HepG2 (cell line): ENCODE results near the gene ZBTB43. TPM values are rescaled to one million over a fixed set of nuclear protein-coding genes. Genes with fewer than 3 reads are reported as not detected.

Source experiments
- ATAC-seq: fragments of 200-7000 bp; cut with Tn5 transposase; 3 replicates; pipeline ENCODE4 v1.9.1; 2020; ENCODE audit warnings: mild to moderate bottlenecking, moderate library complexity
- BruUV-seq: library from RNA; stranded (reverse); fragments of 400-500 nt; replicated peaks from 2 replicates; lab custom pipeline; 2021; lab: Mats Ljungman, UMichigan
- CTCF ChIA-PET: fragments of 300-600 bp; formaldehyde crosslinking; extraction: SDS; loops from one replicate; lab custom pipeline; 2021; ENCODE audit warnings: low total read pairs, inconsistent platforms, low intra/inter-chr PET ratio; lab: Yijun Ruan, JAX
- POLR2A ChIA-PET: fragments of 350-600 bp; sonication (Branson Sonifier 250); formaldehyde crosslinking; loops from one replicate; lab custom pipeline; 2020; ENCODE audit warnings: antibody characterized with exemption, inconsistent platforms; lab: Yijun Ruan, JAX
- DNase-seq: peaks from one replicate; pipeline ENCODE4 v3.0.0-alpha.2; 2015; ENCODE audit warnings: low spot score
- FAIRE-seq: peaks from 3 replicates; lab custom pipeline; 2011; peaks lifted over from hg19 to GRCh38; lab: Jason Lieb, UNC
- H2AFZ ChIP-seq: one replicate; pipeline ENCODE4 v1.6.1; 2011; ENCODE audit warnings: low read length, inconsistent platforms
- H3K27ac ChIP-seq: fragments of 300-600 bp; 3 replicates; pipeline ENCODE4 v1.8.0; 2011; ENCODE audit warnings: mixed run types, mild to moderate bottlenecking, mixed read lengths, low read length, inconsistent platforms; ENCODE audit not compliant: insufficient read depth; ENCODE audit errors: extremely low read length
- H3K27me3 ChIP-seq, 2 experiments: fragments of 200-600 bp in 1 of 2; 2 replicates in 1 of 2; 3 replicates in 1 of 2; pipeline versions ENCODE4 v1.6.0 to v1.8.0; 2011; ENCODE audit warnings: low read length in 2 of 2, mild to moderate bottlenecking in 2 of 2, moderate library complexity in 2 of 2, inconsistent platforms in 1 of 2; ENCODE audit not compliant: insufficient read depth in 2 of 2, control insufficient read depth in 1 of 2
- H3K36me3 ChIP-seq, 2 experiments: fragments of 200-600 bp in 1 of 2; replicated peaks in 1 of 2; 2 replicates in 1 of 2; 3 replicates in 1 of 2; pipeline versions ENCODE4 v1.5.1 to v1.8.0; 2011; ENCODE audit warnings: low read length in 2 of 2, inconsistent platforms in 1 of 2; ENCODE audit not compliant: insufficient read depth in 2 of 2, control insufficient read depth in 1 of 2
- H3K4me1 ChIP-seq: 2 replicates; pipeline ENCODE4 v1.5.1; 2012; ENCODE audit warnings: low read length, inconsistent platforms; ENCODE audit not compliant: insufficient read depth
- H3K4me2 ChIP-seq: 2 replicates; pipeline ENCODE4 v1.6.0; 2011; ENCODE audit warnings: low read depth, low read length, inconsistent platforms
- H3K4me3 ChIP-seq, 3 experiments: fragments of 200-600 bp in 1 of 3; sonication (generic), shearing (Covaris generic) in 1 of 3; replicated peaks in 1 of 3; 2 replicates each; pipeline ENCODE4 v1.5.1; 2011 to 2016; ENCODE audit warnings: low read length in 3 of 3, inconsistent platforms in 2 of 3, low read depth in 2 of 3, mild to moderate bottlenecking in 2 of 3, control low read depth in 1 of 3, mixed read lengths in 1 of 3; ENCODE audit not compliant: insufficient read depth in 1 of 3
- H3K79me2 ChIP-seq: one replicate; pipeline ENCODE4 v1.6.1; 2011; ENCODE audit warnings: low read length, inconsistent platforms; ENCODE audit not compliant: insufficient read depth
- H3K9ac ChIP-seq: 2 replicates; pipeline ENCODE4 v1.6.0; 2011; ENCODE audit warnings: mild to moderate bottlenecking, low read depth, low read length, inconsistent platforms; ENCODE audit not compliant: insufficient read depth
- H3K9me3 ChIP-seq: 2 replicates; pipeline ENCODE4 v1.5.1; 2012; ENCODE audit warnings: mild to moderate bottlenecking, low read length
- H4K20me1 ChIP-seq: 2 replicates; pipeline ENCODE4 v1.6.0; 2011; ENCODE audit warnings: inconsistent platforms, mild to moderate bottlenecking, low read length, moderate library complexity; ENCODE audit not compliant: insufficient read depth
- GPN1 ChIP-seq: sonication (generic); formaldehyde crosslinking; IDR thresholded peaks from 2 replicates; pipeline ENCODE4 v1.5.1; 2020; ENCODE audit warnings: missing genetic modification reagents, borderline replicate concordance
- HNF4G ChIP-seq, 2 experiments: sonication (generic) in 1 of 2; formaldehyde crosslinking in 1 of 2; IDR thresholded peaks; 2 replicates each; pipeline versions ENCODE4 v1.4.0 to v1.6.1; 2011 to 2020; ENCODE audit warnings: borderline replicate concordance in 2 of 2, low read depth in 2 of 2, mild to moderate bottlenecking in 2 of 2, low read length in 1 of 2, missing genetic modification reagents in 1 of 2, moderate library complexity in 1 of 2
- KMT2A ChIP-seq: sonication (generic); formaldehyde crosslinking; IDR thresholded peaks from 2 replicates; pipeline ENCODE4 v1.4.0; 2020; ENCODE audit warnings: missing genetic modification reagents
- NR2F1 ChIP-seq, 2 experiments: fragments of 450-650 bp in 1 of 2; formaldehyde crosslinking in 1 of 2; IDR thresholded peaks; 2 replicates each; pipeline versions ENCODE4 v1.5.0 to v1.6.1; 2016 to 2020; ENCODE audit warnings: mild to moderate bottlenecking in 1 of 2, missing compliant biosample characterization in 1 of 2, missing genetic modification reagents in 1 of 2, moderate library complexity in 1 of 2
- POLR2G ChIP-seq: fragments of 200-400 bp; formaldehyde crosslinking; IDR thresholded peaks from 2 replicates; pipeline ENCODE4 v1.6.1; 2018; ENCODE audit warnings: mild to moderate bottlenecking, low read depth, low read length, moderate library complexity
- RNF2 ChIP-seq: fragments of 450-650 bp; conservative IDR thresholded peaks from 2 replicates; pipeline ENCODE4 v1.6.1; 2016; ENCODE audit warnings: low read depth
- SATB2 ChIP-seq: sonication (generic); formaldehyde crosslinking; IDR thresholded peaks from 2 replicates; pipeline ENCODE4 v1.5.0; 2020; ENCODE audit warnings: missing genetic modification reagents
- ZC3H4 ChIP-seq: sonication (generic); formaldehyde crosslinking; IDR thresholded peaks from 2 replicates; pipeline ENCODE4 v1.4.0; 2020; ENCODE audit warnings: missing genetic modification reagents, borderline replicate concordance
- ZNF180 ChIP-seq: sonication (generic); formaldehyde crosslinking; IDR thresholded peaks from 2 replicates; pipeline ENCODE4 v1.4.0; 2020; ENCODE audit warnings: low read depth, missing genetic modification reagents, borderline replicate concordance
- ZNF230 ChIP-seq: sonication (generic); formaldehyde crosslinking; IDR thresholded peaks from 2 replicates; pipeline ENCODE4 v1.4.0; 2020; ENCODE audit warnings: mild to moderate bottlenecking, missing genetic modification reagents
- ZNF329 ChIP-seq: sonication (generic); formaldehyde crosslinking; IDR thresholded peaks from 2 replicates; pipeline ENCODE4 v1.9.0; 2021; ENCODE audit warnings: low read depth, mild to moderate bottlenecking, missing genetic modification reagents
- ZSCAN25 ChIP-seq: sonication (generic); formaldehyde crosslinking; IDR thresholded peaks from 2 replicates; pipeline ENCODE4 v1.8.0; 2022; ENCODE audit warnings: mild to moderate bottlenecking, missing genetic modification reagents
- ZSCAN31 ChIP-seq: sonication (generic); formaldehyde crosslinking; IDR thresholded peaks from 2 replicates; pipeline ENCODE4 v1.5.0; 2020; ENCODE audit warnings: low read depth, mild to moderate bottlenecking, missing genetic modification reagents
- whole genome bisulfite sequencing: methylation state at CpG from one replicate; pipeline ENCODE4 v1.1.6; 2017; ENCODE audit warnings: low lambda C conversion rate; 5-methylcytosine and 5-hydroxymethylcytosine counted together
- in situ Hi-C: cut with HindIII; loops from 2 replicates; pipeline ENCODE4 v1.10.0; 2017; ENCODE audit warnings: low pct_unique_long_range_greater_than_20kb; ENCODE audit not compliant: extremely low pct_ligation_motif_present
- intact Hi-C: fragments of 100-400 bp; cut with micrococcal nuclease; formaldehyde crosslinking; loops from one replicate; pipeline ENCODE4 v1.10.0; 2022; ENCODE audit not compliant: unreplicated experiment
- polyA plus RNA-seq, 8 experiments: library from polyadenylated mRNA; depleted of rRNA in 3 of 8; stranded (reverse) in 7 of 8; unstranded in 1 of 8; fragments of >200 nt; fragmentation: Illumina TruSeq in 4 of 8; extraction: Trizol in 4 of 8; gene quantifications; 2 replicates each; pipeline versions ENCODE4 v1.2.1 to v1.2.3, GENCODE V29; 2011 to 2016; ENCODE audit warnings: low read depth in 4 of 8, missing spikeins in 1 of 8, mixed read lengths in 1 of 8; ENCODE audit not compliant: insufficient read depth in 1 of 8
- total RNA-seq, 5 experiments: library from RNA; depleted of rRNA; stranded (reverse); fragments of >200 nt; fragmentation: Illumina TruSeq; extraction: Trizol; gene quantifications; 2 replicates each; pipeline ENCODE4 v1.2.3, GENCODE V29; 2016; ENCODE audit warnings: low read depth in 1 of 5
- TF ChIP-seq, protein P1 (sequence below): IDR thresholded peaks from 2 replicates; pipeline ENCODE4 v1.6.1; 2018; ENCODE audit warnings: missing genetic modification reagents, mild to moderate bottlenecking, missing compliant biosample characterization
- TF ChIP-seq, protein P2 (sequence below): sonication (generic); formaldehyde crosslinking; IDR thresholded peaks from 2 replicates; pipeline ENCODE4 v1.8.0; 2022; ENCODE audit warnings: mild to moderate bottlenecking, missing genetic modification reagents
- TF ChIP-seq, protein P3 (sequence below): sonication (generic); formaldehyde crosslinking; IDR thresholded peaks from 2 replicates; pipeline ENCODE4 v1.4.0; 2020; ENCODE audit warnings: missing genetic modification reagents; ENCODE audit errors: not compliant biosample characterization

The ZBTB43 gene
- total and polyA plus RNA-seq, 2 of the 13 experiments (the other 11 are each of a cell fraction or from before 2014, with no cell fraction given), result 7.1 to 31.4 TPM

DNA sequence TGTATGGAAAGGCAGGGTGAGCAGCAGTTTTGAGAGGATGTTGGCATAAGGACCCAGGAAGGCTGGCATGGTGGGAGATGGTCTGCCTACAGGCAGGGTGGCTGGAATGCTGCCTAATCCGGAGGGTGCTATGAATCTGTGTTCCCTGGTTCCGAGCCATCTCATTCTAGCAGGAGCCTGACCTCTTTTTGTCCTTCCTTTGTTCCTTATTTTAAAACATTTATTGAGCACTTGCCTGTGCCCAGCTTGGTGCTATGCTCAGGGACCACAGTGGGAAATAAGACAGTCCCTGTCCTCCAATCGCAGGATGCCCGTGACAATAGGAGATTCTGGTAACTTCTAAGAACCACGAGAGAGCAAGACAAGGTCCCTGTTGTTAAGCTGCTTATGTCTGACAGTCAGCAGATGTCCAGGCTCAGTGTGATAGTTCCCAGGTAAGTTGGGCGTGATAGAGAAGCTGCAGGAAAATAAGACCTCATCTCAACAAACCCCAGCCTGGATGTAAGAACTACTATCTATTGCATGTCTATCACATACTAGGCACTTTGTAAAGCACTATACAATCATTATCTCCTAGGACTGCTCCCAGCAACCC, 46.5 kb downstream of the ZBTB43 start:
- no peak overlapping the region for H3K4me2 ChIP-seq
- peaks cover 30% of the 10 kb centered on the region for H3K4me1 ChIP-seq
- intact Hi-C loops, result no loop called here
- no peak for FAIRE-seq
- H3K9ac ChIP-seq, result no peak overlapping the region
- BruUV-seq, result no TSS peak
- no peak for ATAC-seq
- ChIA-PET POLR2A (no interaction called here), CTCF (no interaction called here)
- H2AFZ ChIP-seq, result no peak overlapping the region
- no peaks in the 10 kb centered on the region for H3K36me3 ChIP-seq
- TF ChIP-seq GPN1 (CRISPR knock-in tag) (no peak), ZNF180 (no peak), KMT2A (no peak), ZSCAN25 (CRISPR knock-in tag) (no peak), POLR2G (no peak), ZNF230 (CRISPR knock-in tag) (no peak), ZNF329 (CRISPR knock-in tag) (no peak), ZC3H4 (CRISPR knock-in tag) (no peak), NR2F1 (CRISPR knock-in tag; IDR thresholded peaks at IDR 0.05) (no peak), SATB2 (CRISPR knock-in tag) (no peak), ZSCAN31 (CRISPR knock-in tag) (no peak), HNF4G (IDR thresholded peaks at IDR 0.05; ENCODE audit: borderline replicate concordance, low read depth, low read length) (no peak), HNF4G (CRISPR knock-in tag; IDR thresholded peaks at IDR 0.05; ENCODE audit: borderline replicate concordance, low read depth) (no peak), RNF2 (no peak)
- TF ChIP-seq, protein P1, sequence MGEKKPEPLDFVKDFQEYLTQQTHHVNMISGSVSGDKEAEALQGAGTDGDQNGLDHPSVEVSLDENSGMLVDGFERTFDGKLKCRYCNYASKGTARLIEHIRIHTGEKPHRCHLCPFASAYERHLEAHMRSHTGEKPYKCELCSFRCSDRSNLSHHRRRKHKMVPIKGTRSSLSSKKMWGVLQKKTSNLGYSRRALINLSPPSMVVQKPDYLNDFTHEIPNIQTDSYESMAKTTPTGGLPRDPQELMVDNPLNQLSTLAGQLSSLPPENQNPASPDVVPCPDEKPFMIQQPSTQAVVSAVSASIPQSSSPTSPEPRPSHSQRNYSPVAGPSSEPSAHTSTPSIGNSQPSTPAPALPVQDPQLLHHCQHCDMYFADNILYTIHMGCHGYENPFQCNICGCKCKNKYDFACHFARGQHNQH (CRISPR knock-in tag), result no peak
- TF ChIP-seq, protein P2, sequence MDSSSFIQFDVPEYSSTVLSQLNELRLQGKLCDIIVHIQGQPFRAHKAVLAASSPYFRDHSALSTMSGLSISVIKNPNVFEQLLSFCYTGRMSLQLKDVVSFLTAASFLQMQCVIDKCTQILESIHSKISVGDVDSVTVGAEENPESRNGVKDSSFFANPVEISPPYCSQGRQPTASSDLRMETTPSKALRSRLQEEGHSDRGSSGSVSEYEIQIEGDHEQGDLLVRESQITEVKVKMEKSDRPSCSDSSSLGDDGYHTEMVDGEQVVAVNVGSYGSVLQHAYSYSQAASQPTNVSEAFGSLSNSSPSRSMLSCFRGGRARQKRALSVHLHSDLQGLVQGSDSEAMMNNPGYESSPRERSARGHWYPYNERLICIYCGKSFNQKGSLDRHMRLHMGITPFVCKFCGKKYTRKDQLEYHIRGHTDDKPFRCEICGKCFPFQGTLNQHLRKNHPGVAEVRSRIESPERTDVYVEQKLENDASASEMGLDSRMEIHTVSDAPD (CRISPR knock-in tag), result no peak
- TF ChIP-seq, protein P3, sequence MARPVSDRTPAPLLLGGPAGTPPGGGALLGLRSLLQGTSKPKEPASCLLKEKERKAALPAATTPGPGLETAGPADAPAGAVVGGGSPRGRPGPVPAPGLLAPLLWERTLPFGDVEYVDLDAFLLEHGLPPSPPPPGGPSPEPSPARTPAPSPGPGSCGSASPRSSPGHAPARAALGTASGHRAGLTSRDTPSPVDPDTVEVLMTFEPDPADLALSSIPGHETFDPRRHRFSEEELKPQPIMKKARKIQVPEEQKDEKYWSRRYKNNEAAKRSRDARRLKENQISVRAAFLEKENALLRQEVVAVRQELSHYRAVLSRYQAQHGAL (CRISPR knock-in tag), result no peak
- H3K9me3 ChIP-seq, result no peaks in the 10 kb centered on the region
- peaks cover 1 to 9% of the 10 kb centered on the region in 2 experiments; a peak in 1 of 5 replicates for H3K27me3 ChIP-seq
- H3K4me3 ChIP-seq, result no peak overlapping the region
- H3K27ac ChIP-seq, result no peak overlapping the region
- H3K79me2 ChIP-seq, result no peaks in the 10 kb centered on the region
- no peak for DNase-seq
- 51% methylated on average over 6 of the region's 6 CpGs for WGBS
- in situ Hi-C loops, result no loop called here
- H4K20me1 ChIP-seq, result no peaks in the 10 kb centered on the region
